Liver (tissue), 9 donors: ENCODE measurements around the gene DOCK8. TPM values are rescaled to one million over a fixed set of nuclear protein-coding genes. Genes with fewer than 3 reads are reported as not detected.

Source experiments
- DNase-seq: peaks from one replicate; pipeline ENCODE4 v3.0.0-alpha.2; 2017; ENCODE audit warnings: low spot score
- H3K27ac ChIP-seq, 2 donors: one replicate each; pipeline ENCODE4 v1.7.0; 2013; ENCODE audit warnings: inconsistent platforms in 2 of 2, low read length in 2 of 2, control low read depth in 1 of 2, low read depth in 1 of 2, mild to moderate bottlenecking in 1 of 2
- H3K27me3 ChIP-seq, 4 donors: one replicate each; pipeline versions ENCODE4 v1.6.1 to v1.7.0; 2013; ENCODE audit warnings: low read length in 3 of 4, inconsistent platforms in 1 of 4, mild to moderate bottlenecking in 1 of 4, moderate library complexity in 1 of 4; ENCODE audit not compliant: control insufficient read depth in 4 of 4, insufficient read depth in 4 of 4
- H3K36me3 ChIP-seq, 4 donors: one replicate each; pipeline versions ENCODE4 v1.6.1 to v1.7.0; 2013; ENCODE audit warnings: low read length in 3 of 4, mild to moderate bottlenecking in 3 of 4, low read depth in 1 of 4, moderate library complexity in 1 of 4; ENCODE audit not compliant: control insufficient read depth in 4 of 4, insufficient read depth in 3 of 4
- H3K4me1 ChIP-seq, 4 donors: one replicate each; pipeline versions ENCODE4 v1.6.1 to v1.7.0; 2013; ENCODE audit warnings: low read length in 3 of 4, mild to moderate bottlenecking in 3 of 4, moderate library complexity in 1 of 4; ENCODE audit not compliant: control insufficient read depth in 4 of 4, insufficient read depth in 4 of 4
- H3K4me3 ChIP-seq, 3 donors: one replicate each; pipeline versions ENCODE4 v1.6.1 to v1.7.0; 2013; ENCODE audit warnings: low read length in 3 of 3, control low read depth in 1 of 3, low read depth in 1 of 3, mild to moderate bottlenecking in 1 of 3
- H3K9ac ChIP-seq, 2 donors: one replicate each; pipeline ENCODE4 v1.7.0; 2013; ENCODE audit warnings: low read length in 2 of 2, mild to moderate bottlenecking in 2 of 2, moderate library complexity in 2 of 2, control low read depth in 1 of 2, low read depth in 1 of 2
- H3K9me3 ChIP-seq, 4 donors: one replicate each; pipeline versions ENCODE4 v1.6.1 to v1.7.0; 2013; ENCODE audit warnings: low read length in 3 of 4; ENCODE audit not compliant: control insufficient read depth in 4 of 4
- ATF3 ChIP-seq: IDR thresholded peaks from 2 replicates; pipeline ENCODE4 v1.6.1; 2016; ENCODE audit warnings: antibody characterized with exemption
- CTCF ChIP-seq: fragments of 150-350 bp; IDR thresholded peaks from 2 replicates; pipeline ENCODE4 v1.5.1; 2017; ENCODE audit warnings: improper control_type of control experiment, low read depth, low read length; ENCODE audit not compliant: missing input control
- EGR1 ChIP-seq, 2 donors: IDR thresholded peaks; 2 replicates each; pipeline ENCODE4 v1.6.1; 2016 to 2018; ENCODE audit warnings: antibody characterized with exemption in 2 of 2, low read depth in 2 of 2
- FOXA1 ChIP-seq: IDR thresholded peaks from 2 replicates; pipeline ENCODE4 v1.6.1; 2016; ENCODE audit warnings: antibody characterized with exemption
- FOXA2 ChIP-seq: IDR thresholded peaks from 2 replicates; pipeline ENCODE4 v1.6.1; 2016; ENCODE audit warnings: antibody characterized with exemption
- GABPA ChIP-seq, 2 donors: IDR thresholded peaks in 1 of 2; conservative IDR thresholded peaks in 1 of 2; 2 replicates each; pipeline ENCODE4 v1.6.1; 2016; ENCODE audit warnings: antibody characterized with exemption in 2 of 2, mild to moderate bottlenecking in 1 of 2, moderate library complexity in 1 of 2
- HNF4A ChIP-seq, 2 donors: conservative IDR thresholded peaks; 2 replicates each; pipeline ENCODE4 v1.6.1; 2016; ENCODE audit warnings: antibody characterized with exemption in 2 of 2, mild to moderate bottlenecking in 2 of 2
- HNF4G ChIP-seq: IDR thresholded peaks from 2 replicates; pipeline ENCODE4 v1.6.1; 2016; ENCODE audit warnings: antibody characterized with exemption
- JUND ChIP-seq, 2 donors: IDR thresholded peaks; 2 replicates each; pipeline ENCODE4 v1.6.1; 2016; ENCODE audit warnings: antibody characterized with exemption in 2 of 2
- MAX ChIP-seq: IDR thresholded peaks from 2 replicates; pipeline ENCODE4 v1.6.1; 2016; ENCODE audit warnings: antibody characterized with exemption
- NR2F2 ChIP-seq: IDR thresholded peaks from 2 replicates; pipeline ENCODE4 v1.6.1; 2016; ENCODE audit warnings: antibody characterized with exemption
- RAD21 ChIP-seq, 2 donors: IDR thresholded peaks; 2 replicates each; pipeline ENCODE4 v1.6.1; 2016; ENCODE audit warnings: antibody characterized with exemption in 2 of 2, mild to moderate bottlenecking in 2 of 2
- REST ChIP-seq: IDR thresholded peaks from 2 replicates; pipeline ENCODE4 v1.6.1; 2016; ENCODE audit warnings: antibody characterized with exemption, mild to moderate bottlenecking
- RXRA ChIP-seq, 2 donors: IDR thresholded peaks; 2 replicates each; pipeline ENCODE4 v1.6.1; 2017 to 2018; ENCODE audit warnings: antibody characterized with exemption in 2 of 2, mild to moderate bottlenecking in 1 of 2
- SP1 ChIP-seq: IDR thresholded peaks from 2 replicates; pipeline ENCODE4 v1.6.1; 2018; ENCODE audit warnings: antibody characterized with exemption, mild to moderate bottlenecking
- TAF1 ChIP-seq: conservative IDR thresholded peaks from 2 replicates; pipeline ENCODE4 v1.6.1; 2016; ENCODE audit warnings: antibody characterized with exemption, mild to moderate bottlenecking
- YY1 ChIP-seq: IDR thresholded peaks from 2 replicates; pipeline ENCODE4 v1.6.1; 2016; ENCODE audit warnings: antibody characterized with exemption, mild to moderate bottlenecking
- ZBTB33 ChIP-seq: IDR thresholded peaks from 2 replicates; pipeline ENCODE4 v1.6.1; 2016; ENCODE audit warnings: antibody characterized with exemption
- WGBS: extraction: QIAGEN DNeasy Blood & Tissue Kit; methylation state at CpG from one replicate; pipeline ENCODE4 v1.1.7; 2013; 5-methylcytosine and 5-hydroxymethylcytosine counted together
- polyA plus RNA-seq, 2 donors: library from polyadenylated mRNA; stranded (reverse) in 1 of 2; unstranded in 1 of 2; fragments of 200-250 nt in 1 of 2; fragments of >200 nt in 1 of 2; fragmentation: Nextera tagmentation in 1 of 2; extraction: Ambion mirVana in 1 of 2; gene quantifications; one replicate each; pipeline versions ENCODE4 v1.2.1 to v1.2.3, GENCODE V29; 2013 to 2015
- total RNA-seq, 2 donors: library from RNA; depleted of rRNA; stranded (reverse); fragments of >200 nt; gene quantifications; one replicate each; pipeline ENCODE4 v1.2.3, GENCODE V29; 2014
- donor health status: healthy.
- donor health status: healthy.
- donor health status: healthy.
- donor health status: healthy.
- donor health status: healthy.

DOCK8 gene
- total and polyA plus RNA-seq, 4 donors = 3.8 to 22.6 (median 7.4) TPM

DNA sequence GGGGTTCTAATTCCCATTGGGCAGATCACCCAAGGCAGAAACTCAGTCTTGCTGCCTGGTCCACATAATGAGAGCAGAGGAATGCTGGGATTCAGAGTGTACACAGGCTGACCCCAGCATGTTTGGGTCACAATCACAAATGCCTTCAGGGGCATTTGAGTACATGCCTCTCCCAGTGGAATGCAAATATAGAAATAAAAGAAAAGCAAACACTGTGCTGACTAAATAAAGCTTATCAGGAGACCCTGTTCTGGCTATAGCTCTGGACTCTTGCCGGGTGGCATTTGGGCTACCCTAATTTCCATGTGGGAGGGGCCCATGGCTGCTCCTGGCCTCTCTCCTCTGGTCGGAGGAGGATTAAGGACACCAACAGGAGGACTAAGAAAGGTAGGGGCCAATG is 121.4 kb downstream of the DOCK8 start:
- no peaks in the 10 kb centered on the region for H3K9me3 ChIP-seq
- WGBS = 28% methylated on average over 2 of the region's 2 CpGs
- no peaks in the 10 kb centered on the region for H3K27me3 ChIP-seq
- TF ChIP-seq HNF4A (conservative IDR thresholded peaks at IDR 0.05) (peak in 1 of 2 donors; percentile 43), ZBTB33 (peak; percentile 23), NR2F2 (peak; percentile 61), YY1 (peak; percentile 15), RXRA (IDR thresholded peaks at IDR 0.05) (peak; percentile 56 to 80), EGR1 (IDR thresholded peaks at IDR 0.05; ENCODE audit: low read depth in 2 of 2) (no peak), JUND (IDR thresholded peaks at IDR 0.05) (no peak), TAF1 (no peak), RAD21 (IDR thresholded peaks at IDR 0.05) (no peak), FOXA2 (peak; percentile 57), SP1 (no peak)
- H3K4me1 ChIP-seq = peaks cover 0 to 5% (median 0%) of the 10 kb centered on the region in 4 donors
- H3K9ac ChIP-seq = no peak overlapping the region
- DNase-seq = no peak
- no peak overlapping the region for H3K27ac ChIP-seq
- H3K36me3 ChIP-seq = peaks cover 0 to 6% (median 0%) of the 10 kb centered on the region in 4 donors
- no peak overlapping the region for H3K4me3 ChIP-seq

GRCh38 chr9:338602-339001 is 123.9 kb downstream of the DOCK8 start:
- Histone ChIP-seq H3K9ac (no peak overlapping the region), H3K4me3 (no peak overlapping the region), H3K36me3 (peaks cover 0 to 6% (median 0%) of the 10 kb centered on the region in 4 donors), H3K27me3 (no peaks in the 10 kb centered on the region), H3K4me1 (peaks cover 0 to 5% (median 0%) of the 10 kb centered on the region in 4 donors), H3K27ac (no peak overlapping the region), H3K9me3 (no peaks in the 10 kb centered on the region)
- WGBS = 89% methylated on average over 6 of the region's 6 CpGs
- DNase-seq = no peak
- TF ChIP-seq YY1 (no peak), HNF4A (conservative IDR thresholded peaks at IDR 0.05) (no peak), SP1 (no peak), MAX (no peak), ATF3 (no peak), NR2F2 (no peak), TAF1 (no peak), GABPA (IDR thresholded peaks at IDR 0.05 in 1 of 2, conservative IDR thresholded peaks at IDR 0.05 in 1 of 2) (no peak), RAD21 (IDR thresholded peaks at IDR 0.05) (no peak), FOXA2 (no peak), ZBTB33 (no peak), CTCF (no peak), EGR1 (IDR thresholded peaks at IDR 0.05; ENCODE audit: low read depth in 2 of 2) (no peak), RXRA (IDR thresholded peaks at IDR 0.05) (no peak), REST (no peak), FOXA1 (no peak), JUND (IDR thresholded peaks at IDR 0.05) (no peak), HNF4G (no peak)
